Measurements from ENCODE around the gene SPATA31D3.

- TF ChIP-seq CTCF (IDR thresholded peaks at IDR 0.05), result no peak
- no peak for TF ChIP-seq POLR2A (IDR thresholded peaks at IDR 0.05)
Measured at GRCh38 chr9:81906671-81907070, 36.6 kb upstream of the SPATA31D3 start.

Data from uterus (tissue), 2 donors.